Measurements from ENCODE around the gene FBN1.

DNA sequence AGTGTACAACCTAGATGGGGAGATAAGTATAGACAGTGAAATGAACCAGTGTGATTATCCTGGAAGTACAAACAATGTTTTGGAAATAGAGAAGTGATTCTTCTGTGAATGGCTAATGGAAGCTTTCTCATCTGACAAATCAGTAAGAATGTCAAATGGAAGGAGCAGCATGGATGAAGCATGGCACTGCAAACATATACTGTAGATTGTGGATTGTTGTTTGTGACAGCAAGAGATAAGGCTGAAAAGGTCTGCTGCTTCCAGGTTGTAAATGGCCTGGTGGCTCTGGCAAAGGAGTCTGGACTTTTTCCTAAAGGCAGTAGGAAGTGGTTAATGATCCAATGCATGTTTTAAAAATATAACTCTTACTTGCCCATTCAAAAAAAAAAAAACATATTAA, 71.3 kb downstream of the FBN1 start:
- TF ChIP-seq, protein P1, sequence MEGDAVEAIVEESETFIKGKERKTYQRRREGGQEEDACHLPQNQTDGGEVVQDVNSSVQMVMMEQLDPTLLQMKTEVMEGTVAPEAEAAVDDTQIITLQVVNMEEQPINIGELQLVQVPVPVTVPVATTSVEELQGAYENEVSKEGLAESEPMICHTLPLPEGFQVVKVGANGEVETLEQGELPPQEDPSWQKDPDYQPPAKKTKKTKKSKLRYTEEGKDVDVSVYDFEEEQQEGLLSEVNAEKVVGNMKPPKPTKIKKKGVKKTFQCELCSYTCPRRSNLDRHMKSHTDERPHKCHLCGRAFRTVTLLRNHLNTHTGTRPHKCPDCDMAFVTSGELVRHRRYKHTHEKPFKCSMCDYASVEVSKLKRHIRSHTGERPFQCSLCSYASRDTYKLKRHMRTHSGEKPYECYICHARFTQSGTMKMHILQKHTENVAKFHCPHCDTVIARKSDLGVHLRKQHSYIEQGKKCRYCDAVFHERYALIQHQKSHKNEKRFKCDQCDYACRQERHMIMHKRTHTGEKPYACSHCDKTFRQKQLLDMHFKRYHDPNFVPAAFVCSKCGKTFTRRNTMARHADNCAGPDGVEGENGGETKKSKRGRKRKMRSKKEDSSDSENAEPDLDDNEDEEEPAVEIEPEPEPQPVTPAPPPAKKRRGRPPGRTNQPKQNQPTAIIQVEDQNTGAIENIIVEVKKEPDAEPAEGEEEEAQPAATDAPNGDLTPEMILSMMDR (IDR thresholded peaks at IDR 0.05), result no peak
- TF ChIP-seq POLR2A (IDR thresholded peaks at IDR 0.05), result no peak
- TF ChIP-seq POLR2AphosphoS5 (IDR thresholded peaks at IDR 0.05), result no peak
- TF ChIP-seq EP300 (IDR thresholded peaks at IDR 0.05), result no peak

All from sigmoid colon (tissue), 4 donors.